M059J (cell line): ENCODE measurements around the gene DVL3. TPM values are rescaled to one million over a fixed set of nuclear protein-coding genes. Genes with fewer than 3 reads are reported as not detected.
"Not testable (repeated sequence)": the region's sequence is repeated elsewhere in the genome, so short reads cannot be mapped to it uniquely, and the experiment has no call there.

Experiments used
- DNase-seq: peaks from one replicate; pipeline ENCODE4 v3.0.0-alpha.2; 2012; ENCODE audit warnings: low read depth
- total RNA-seq: library from RNA; depleted of rRNA; stranded (reverse); fragments of >200 nt; shearing (Covaris generic); gene quantifications from 2 replicates; pipeline ENCODE4 v1.2.3, GENCODE V29; 2014; rRNA removed

Gene DVL3
- total RNA-seq: 21.2 and 30.3 TPM in 2 replicates

GRCh38 chr3:184154885-184155643, at the start of gene DVL3:
Gene DVL3, plus strand, starts transcription at chr3:184155377. Its CDS starts 259 bp downstream, at chr3:184155636.
- DNase-seq: peak; percentile 71

- peak; percentile 81 for DNase-seq
Measured at GRCh38 chr3:184110316-184110725, 44.9 kb upstream of the DVL3 start.

- DNase-seq: no peak
Measured at GRCh38 chr3:184116017-184116416, 39.2 kb upstream of the DVL3 start.

- no peak for DNase-seq
Measured at GRCh38 chr3:184117636-184118035, 37.5 kb upstream of the DVL3 start.

- not testable (repeated sequence) for DNase-seq
Measured at GRCh38 chr3:184121031-184121430, 34.1 kb upstream of the DVL3 start.

GRCh38 chr3:184126006-184126405, 29.2 kb upstream of the DVL3 start:
- DNase-seq: no peak

- peak; percentile 56 for DNase-seq
Measured at GRCh38 chr3:184129012-184129411, 26.2 kb upstream of the DVL3 start.

- no peak for DNase-seq
Measured at GRCh38 chr3:184132945-184133344, 22.2 kb upstream of the DVL3 start.

GRCh38 chr3:184133840-184134745, 21.1 kb upstream of the DVL3 start:
- DNase-seq: peak; percentile 93

GRCh38 chr3:184134746-184135148, 20.4 kb upstream of the DVL3 start:
- no peak for DNase-seq

- peak; percentile 95 for DNase-seq
Measured at GRCh38 chr3:184135149-184135910, 19.8 kb upstream of the DVL3 start, which contains the start of gene EIF2B5. Gene EIF2B5, plus strand, starts transcription at chr3:184135358. Its CDS starts 28 bp downstream, at chr3:184135386.

GRCh38 chr3:184135911-184136260, 19.3 kb upstream of the DVL3 start:
- no peak for DNase-seq

- DNase-seq: no peak
Measured at GRCh38 chr3:184140436-184140835, 14.7 kb upstream of the DVL3 start.

- DNase-seq: no peak
Measured at GRCh38 chr3:184142199-184142598, 13.0 kb upstream of the DVL3 start.

- DNase-seq: no peak
Measured at GRCh38 chr3:184143327-184143726, 11.8 kb upstream of the DVL3 start.

GRCh38 chr3:184144505-184144904, 10.7 kb upstream of the DVL3 start:
- no peak for DNase-seq

- peak; percentile 76 for DNase-seq
Measured at GRCh38 chr3:184145111-184145524, 10.1 kb upstream of the DVL3 start.

- DNase-seq: no peak
Measured at GRCh38 chr3:184145751-184146270, 9.4 kb upstream of the DVL3 start.

- DNase-seq: no peak
Measured at GRCh38 chr3:184148076-184148475, 7.1 kb upstream of the DVL3 start.

- DNase-seq: no peak
Measured at GRCh38 chr3:184149123-184149522, 6.1 kb upstream of the DVL3 start.

GRCh38 chr3:184149770-184150169, 5.4 kb upstream of the DVL3 start:
- DNase-seq: not testable (repeated sequence)
